ENCODE measurements around the gene AVPI1. TPM values are rescaled to one million over a fixed set of nuclear protein-coding genes. Genes with fewer than 3 reads are reported as not detected.

Gene AVPI1
- total and polyA plus RNA-seq, 10 of the 15 experiments (the other 5 are each of a cell fraction or from before 2014, with no cell fraction given) = 0.08 to 1.4 (median 0.84) TPM

DNA sequence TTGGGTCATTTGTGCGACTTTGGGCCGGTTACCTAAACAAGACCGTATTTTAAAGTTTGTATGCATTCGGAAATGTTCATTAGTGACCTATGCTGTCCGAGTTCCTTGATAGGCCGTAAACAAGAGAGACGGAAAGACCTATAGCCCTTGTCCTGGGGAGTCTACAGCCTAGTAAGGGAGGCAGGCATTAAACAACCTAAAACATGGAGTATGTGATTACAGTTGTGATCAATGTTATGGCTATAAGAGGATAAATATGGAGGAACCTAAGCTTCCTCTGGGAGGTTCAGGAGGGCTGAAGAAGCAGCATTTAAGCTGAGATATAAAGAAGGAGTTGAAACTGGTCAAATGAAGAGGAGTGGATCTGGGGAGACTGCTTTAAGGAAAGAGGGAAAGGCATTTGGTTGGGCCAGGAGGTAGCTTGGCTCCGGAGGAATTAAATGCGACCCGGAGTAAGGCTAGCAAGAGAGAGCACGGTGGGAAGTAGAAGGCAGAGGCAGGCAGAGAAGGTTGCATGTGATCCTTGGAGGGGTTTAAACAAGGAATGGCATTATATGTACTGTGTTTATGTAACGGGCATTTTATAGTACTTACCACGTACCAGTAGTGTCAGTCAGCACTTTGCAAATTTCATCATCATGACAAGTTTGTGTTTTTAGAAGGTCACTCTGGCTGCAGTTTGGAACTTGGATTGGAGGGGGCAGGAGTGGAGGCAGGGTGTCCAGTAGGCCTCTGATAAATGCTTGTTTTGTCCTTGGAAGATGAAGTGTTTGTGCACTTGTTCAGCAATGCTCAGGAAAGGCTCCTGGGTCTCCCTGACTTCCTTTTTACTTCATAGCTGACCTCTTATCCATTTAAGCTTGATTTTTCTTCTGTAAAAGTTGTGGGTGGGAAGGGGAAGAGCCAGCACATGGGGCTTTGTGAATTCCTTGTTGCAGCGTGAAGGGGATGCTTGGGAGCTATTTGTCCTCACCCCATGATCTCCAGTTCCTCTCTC is 1.0 kb upstream of the AVPI1 start:
- H3K4me3 ChIP-seq = peak overlapping the region; percentile 54
- no peak for TF ChIP-seq BHLHE40 (IDR thresholded peaks at IDR 0.05; ENCODE audit: borderline replicate concordance in 1 of 2, low read depth in 2 of 2, low read length in 1 of 2)
- TF ChIP-seq, protein P1, sequence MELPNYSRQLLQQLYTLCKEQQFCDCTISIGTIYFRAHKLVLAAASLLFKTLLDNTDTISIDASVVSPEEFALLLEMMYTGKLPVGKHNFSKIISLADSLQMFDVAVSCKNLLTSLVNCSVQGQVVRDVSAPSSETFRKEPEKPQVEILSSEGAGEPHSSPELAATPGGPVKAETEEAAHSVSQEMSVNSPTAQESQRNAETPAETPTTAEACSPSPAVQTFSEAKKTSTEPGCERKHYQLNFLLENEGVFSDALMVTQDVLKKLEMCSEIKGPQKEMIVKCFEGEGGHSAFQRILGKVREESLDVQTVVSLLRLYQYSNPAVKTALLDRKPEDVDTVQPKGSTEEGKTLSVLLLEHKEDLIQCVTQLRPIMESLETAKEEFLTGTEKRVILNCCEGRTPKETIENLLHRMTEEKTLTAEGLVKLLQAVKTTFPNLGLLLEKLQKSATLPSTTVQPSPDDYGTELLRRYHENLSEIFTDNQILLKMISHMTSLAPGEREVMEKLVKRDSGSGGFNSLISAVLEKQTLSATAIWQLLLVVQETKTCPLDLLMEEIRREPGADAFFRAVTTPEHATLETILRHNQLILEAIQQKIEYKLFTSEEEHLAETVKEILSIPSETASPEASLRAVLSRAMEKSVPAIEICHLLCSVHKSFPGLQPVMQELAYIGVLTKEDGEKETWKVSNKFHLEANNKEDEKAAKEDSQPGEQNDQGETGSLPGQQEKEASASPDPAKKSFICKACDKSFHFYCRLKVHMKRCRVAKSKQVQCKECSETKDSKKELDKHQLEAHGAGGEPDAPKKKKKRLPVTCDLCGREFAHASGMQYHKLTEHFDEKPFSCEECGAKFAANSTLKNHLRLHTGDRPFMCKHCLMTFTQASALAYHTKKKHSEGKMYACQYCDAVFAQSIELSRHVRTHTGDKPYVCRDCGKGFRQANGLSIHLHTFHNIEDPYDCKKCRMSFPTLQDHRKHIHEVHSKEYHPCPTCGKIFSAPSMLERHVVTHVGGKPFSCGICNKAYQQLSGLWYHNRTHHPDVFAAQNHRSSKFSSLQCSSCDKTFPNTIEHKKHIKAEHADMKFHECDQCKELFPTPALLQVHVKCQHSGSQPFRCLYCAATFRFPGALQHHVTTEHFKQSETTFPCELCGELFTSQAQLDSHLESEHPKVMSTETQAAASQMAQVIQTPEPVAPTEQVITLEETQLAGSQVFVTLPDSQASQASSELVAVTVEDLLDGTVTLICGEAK (IDR thresholded peaks at IDR 0.05; ENCODE audit: borderline replicate concordance) = 0 out of 2 replicates have a peak, but pooled peaks have one; percentile 15
- TF ChIP-seq RBBP5 (conservative IDR thresholded peaks at IDR 0.05) = no peak
- no peak for TF ChIP-seq STAT3 (IDR thresholded peaks at IDR 0.05; ENCODE audit: low read depth, low read length)
- ATAC-seq = no peak
- ChIA-PET CTCF (interaction anchor here (0.9 to 11.3 kb wide), 13 partner anchors 11 to 359 kb away, joined by 3 to 124 read pairs (median 5); partner anchors contain the start of genes PI4K2A and ZFYVE27), SMC1A (ENCODE audit: uncharacterized antibody, unreplicated experiment) (interaction anchor here (1.2 to 4.3 kb wide), 6 partner anchors 9 to 66 kb away, joined by 3 to 21 read pairs (median 7); partner anchors contain the start of genes MARVELD1 and ZFYVE27), RAD21 (ENCODE audit: unreplicated experiment) (interaction anchor here (0.8 to 3.3 kb wide), 11 partner anchors 9 to 181 kb away, joined by 3 to 24 read pairs (median 5); partner anchors contain the start of genes ANKRD2, PI4K2A and ZFYVE27), POLR2A (interaction anchor here (0.8 to 1.4 kb wide), 5 partner anchors 10 to 49 kb away, joined by 3 to 5 read pairs (median 3); partner anchors contain the start of gene ZFYVE27)
- no peaks in the 10 kb centered on the region for H3K79me2 ChIP-seq (ENCODE audit: control insufficient read depth, insufficient read depth, low read length)
- H2AFZ ChIP-seq (ENCODE audit: control insufficient read depth, low read depth, low read length) = peak overlapping the region; percentile 96
- no peaks in the 10 kb centered on the region for H3K36me3 ChIP-seq (ENCODE audit: control insufficient read depth in 2 of 2, insufficient read depth in 2 of 2, low read length in 1 of 2)
- peak overlapping the region; percentile 63 for H3K9ac ChIP-seq (ENCODE audit: control insufficient read depth, insufficient read depth, low read length)
- in situ Hi-C loops (cut with MboI) = no loop called here
- H3K4me1 ChIP-seq (ENCODE audit: control insufficient read depth, insufficient read depth, low read length) = peaks cover 18% of the 10 kb centered on the region
- no peak for FAIRE-seq
- H3K27ac ChIP-seq (ENCODE audit: control insufficient read depth, insufficient read depth) = no peak overlapping the region
- H4K20me1 ChIP-seq (ENCODE audit: control insufficient read depth, insufficient read depth) = no peaks in the 10 kb centered on the region
- intact Hi-C loops (cut with micrococcal nuclease; ENCODE audit: unreplicated experiment) = no loop called here
- DNase-seq (ENCODE audit: low read depth, low spot score) = no peak
- no peaks in the 10 kb centered on the region; a peak in 1 of 4 replicates for H3K27me3 ChIP-seq (replicated peaks in 1 of 2; ENCODE audit: control insufficient read depth in 2 of 2, insufficient read depth in 2 of 2, low read length in 1 of 2)
- H3K9me3 ChIP-seq (replicated peaks; ENCODE audit: control insufficient read depth, insufficient read depth, low read length) = no peaks in the 10 kb centered on the region
- WGBS (ENCODE audit: insufficient coverage, insufficient replicate concordance, low lambda C conversion rate, missing lambda C conversion rate) = 81% methylated on average over 14 of the region's 14 CpGs
- BruUV-seq (replicated peaks) = no TSS peak
- H3K4me2 ChIP-seq (ENCODE audit: control insufficient read depth, insufficient read depth) = peak overlapping the region; percentile 99
